SK-N-SH (cell line): Measurements from ENCODE around the gene SPEG. TPM values are rescaled to one million over a fixed set of nuclear protein-coding genes. Genes with fewer than 3 reads are reported as not detected.

Experiments used
- CTCF ChIA-PET: fragments of 300-600, 350-600 bp; formaldehyde crosslinking; extraction: SDS; loops from one replicate; lab custom pipeline; 2021; lab: Yijun Ruan, JAX
- POLR2A ChIA-PET: fragments of 350-600 bp; sonication (Branson Sonifier 250); formaldehyde crosslinking; extraction: SDS; loops from one replicate; lab custom pipeline; 2020; ENCODE audit warnings: antibody characterized with exemption, inconsistent platforms; lab: Yijun Ruan, JAX
- DNase-seq: peaks from one replicate; pipeline ENCODE4 v3.0.0; 2012
- H2AFZ ChIP-seq: fragments of 200-600 bp; sonication (generic); 2 replicates; pipeline ENCODE4 v1.8.1; 2016; ENCODE audit warnings: antibody characterized with exemption, mild to moderate bottlenecking, low read depth
- H3F3A ChIP-seq: fragments of 200-600 bp; sonication (generic); replicated peaks from 2 replicates; pipeline ENCODE3; 2016; ENCODE audit warnings: antibody characterized with exemption, mild to moderate bottlenecking; ENCODE audit not compliant: insufficient read depth
- H3K27ac ChIP-seq, 2 experiments: fragments of 200-500 bp in 1 of 2; fragments of 200-600 bp in 1 of 2; sonication (Bioruptor generic) in 1 of 2; sonication (generic), shearing (Covaris generic) in 1 of 2; 2 replicates each; pipeline versions ENCODE4 v1.5.1 to v1.6.1; 2014 to 2016; ENCODE audit warnings: low read depth in 2 of 2, inconsistent platforms in 1 of 2, low read length in 1 of 2, mild to moderate bottlenecking in 1 of 2, mixed read lengths in 1 of 2
- H3K27me3 ChIP-seq: fragments of 200-600 bp; sonication (generic), shearing (Covaris generic); 2 replicates; pipeline ENCODE4 v1.6.1; 2016; ENCODE audit warnings: mixed run types; ENCODE audit not compliant: insufficient read depth
- H3K36me3 ChIP-seq, 2 experiments: fragments of 200-500 bp in 1 of 2; fragments of 200-600 bp in 1 of 2; sonication (Bioruptor generic) in 1 of 2; sonication (generic) in 1 of 2; replicated peaks in 1 of 2; 2 replicates each; pipeline versions ENCODE3 to v1.5.1; 2014 to 2016; ENCODE audit warnings: low read length in 1 of 2, mild to moderate bottlenecking in 1 of 2; ENCODE audit not compliant: insufficient read depth in 2 of 2, control insufficient read depth in 1 of 2
- H3K4me1 ChIP-seq, 2 experiments: fragments of 200-500 bp in 1 of 2; fragments of 200-600 bp in 1 of 2; sonication (Bioruptor generic) in 1 of 2; sonication (generic), shearing (Covaris generic) in 1 of 2; 2 replicates each; pipeline versions ENCODE4 v1.5.1 to v1.6.1; 2014 to 2016; ENCODE audit warnings: low read depth in 1 of 2, low read length in 1 of 2, mixed run types in 1 of 2; ENCODE audit not compliant: insufficient read depth in 2 of 2, control insufficient read depth in 1 of 2
- H3K4me2 ChIP-seq: fragments of 200-600 bp; sonication (generic), shearing (Covaris generic); 2 replicates; pipeline ENCODE4 v1.6.1; 2017; ENCODE audit warnings: mixed run types
- H3K4me3 ChIP-seq, 2 experiments: fragments of 200-500 bp in 1 of 2; fragments of 200-600 bp in 1 of 2; sonication (Bioruptor generic) in 1 of 2; sonication (generic), shearing (Covaris generic) in 1 of 2; 2 replicates each; pipeline versions ENCODE4 v1.5.1 to v1.8.1; 2014 to 2016; ENCODE audit warnings: low read depth in 2 of 2, inconsistent platforms in 1 of 2, low read length in 1 of 2, mild to moderate bottlenecking in 1 of 2, mixed read lengths in 1 of 2, moderate library complexity in 1 of 2
- H3K79me2 ChIP-seq: fragments of 200-600 bp; sonication (generic); 2 replicates; pipeline ENCODE4 v1.8.1; 2017; ENCODE audit warnings: mild to moderate bottlenecking; ENCODE audit not compliant: insufficient read depth
- H3K9ac ChIP-seq: fragments of 200-600 bp; sonication (generic); 2 replicates; pipeline ENCODE4 v1.6.1; 2017; ENCODE audit warnings: mixed run types
- H3K9me2 ChIP-seq: fragments of 200-600 bp; sonication (generic); 2 replicates; pipeline ENCODE4 v1.6.1; 2017; ENCODE audit warnings: mixed run types
- H3K9me3 ChIP-seq: fragments of 200-600 bp; sonication (generic); 2 replicates; pipeline ENCODE4 v1.6.1; 2017; ENCODE audit warnings: mixed run types, mild to moderate bottlenecking, moderate library complexity
- H4K20me1 ChIP-seq: fragments of 200-600 bp; sonication (generic); 2 replicates; pipeline ENCODE4 v1.6.1; 2017; ENCODE audit warnings: mild to moderate bottlenecking, mixed run types; ENCODE audit not compliant: insufficient read depth
- EZH2phosphoT487 ChIP-seq: fragments of 200-600 bp; sonication (generic); IDR thresholded peaks from 2 replicates; pipeline ENCODE4 v1.6.1; 2017; ENCODE audit warnings: low read depth, mixed run types, mild to moderate bottlenecking, antibody characterized with exemption, moderate library complexity, borderline replicate concordance
- FOXJ3 ChIP-seq: sonication (generic); formaldehyde crosslinking; IDR thresholded peaks from 2 replicates; pipeline ENCODE4 v1.5.1; 2020; ENCODE audit warnings: mild to moderate bottlenecking, missing genetic modification reagents
- GATA2 ChIP-seq: sonication (generic); formaldehyde crosslinking; IDR thresholded peaks from 2 replicates; pipeline ENCODE4 v1.5.0; 2020; ENCODE audit warnings: mild to moderate bottlenecking, missing genetic modification reagents
- MEF2A ChIP-seq: IDR thresholded peaks from 2 replicates; pipeline ENCODE4 v1.4.0; 2012; ENCODE audit warnings: low read depth, borderline replicate concordance
- REST ChIP-seq: IDR thresholded peaks from 2 replicates; pipeline ENCODE4 v1.6.1; 2012; ENCODE audit warnings: mild to moderate bottlenecking, low read depth, low read length, moderate library complexity
- RFX5 ChIP-seq: IDR thresholded peaks from 2 replicates; pipeline ENCODE4 v1.6.1; 2012; ENCODE audit warnings: mild to moderate bottlenecking, improper control_type of control experiment, low read length
- RXRA ChIP-seq: IDR thresholded peaks from 2 replicates; pipeline ENCODE4 v1.4.0; 2012; ENCODE audit warnings: low read depth, mild to moderate bottlenecking, borderline replicate concordance
- TCF12 ChIP-seq: IDR thresholded peaks from 2 replicates; pipeline ENCODE4 v1.4.0; 2012
- TEAD4 ChIP-seq: IDR thresholded peaks from 2 replicates; pipeline ENCODE4 v1.4.0; 2012; ENCODE audit warnings: mild to moderate bottlenecking, borderline replicate concordance; ENCODE audit not compliant: insufficient read depth
- ZBTB33 ChIP-seq: IDR thresholded peaks from 2 replicates; pipeline ENCODE4 v1.4.0; 2012; ENCODE audit warnings: low read depth, borderline replicate concordance
- WGBS: methylation state at CpG from one replicate; pipeline ENCODE4 v1.1.6; 2017; ENCODE audit warnings: low lambda C conversion rate; 5-methylcytosine and 5-hydroxymethylcytosine counted together
- polyA plus RNA-seq, 3 experiments: library from polyadenylated mRNA; depleted of rRNA; stranded (reverse); fragments of >200 nt; gene quantifications; 2 replicates each; pipeline ENCODE4 v1.2.3, GENCODE V29; 2012

SPEG gene
- polyA plus RNA-seq, 1 of the 3 experiments (the other 2 are of a cell fraction): 107 TPM

- no peak for TF ChIP-seq REST
- no peak for TF ChIP-seq RFX5
- TF ChIP-seq MEF2A: no peak
- no peak for TF ChIP-seq TEAD4
- no peak for TF ChIP-seq EZH2phosphoT487
- TF ChIP-seq RXRA: no peak
- TF ChIP-seq FOXJ3 (CRISPR knock-in tag): no peak
Measured at GRCh38 chr2:219408631-219409030, 26.0 kb upstream of the SPEG start (continued).

GRCh38 chr2:219409619-219410018 is 25.0 kb upstream of the SPEG start:
- no peak overlapping the region for H3K4me3 ChIP-seq
- H3K4me2 ChIP-seq: no peak overlapping the region
- ChIA-PET POLR2A (no interaction called here), CTCF (interaction anchor here (1.5 to 4.7 kb wide), 5 partner anchors 19 to 131 kb away, joined by 3 to 21 read pairs (median 16); no protein-coding TSS in a partner anchor)
- H2AFZ ChIP-seq: no peak overlapping the region
- no peaks in the 10 kb centered on the region for H3K79me2 ChIP-seq
- peaks cover 3 to 21% of the 10 kb centered on the region in 2 experiments; a peak in 3 of 4 replicates for H3K4me1 ChIP-seq
- WGBS: 94% methylated on average over 5 of the region's 5 CpGs
- H3K9me2 ChIP-seq: no peaks in the 10 kb centered on the region
- H3K36me3 ChIP-seq: no peaks in the 10 kb centered on the region
- no peak overlapping the region for H3K27ac ChIP-seq
- no peaks in the 10 kb centered on the region for H4K20me1 ChIP-seq
- H3K9ac ChIP-seq: no peak overlapping the region
- H3K27me3 ChIP-seq: no peaks in the 10 kb centered on the region
- TF ChIP-seq ZBTB33 (no peak), EZH2phosphoT487 (no peak), GATA2 (CRISPR knock-in tag) (no peak), RFX5 (no peak), TCF12 (no peak)
- H3F3A ChIP-seq: peaks cover 9% of the 10 kb centered on the region
- no peak for DNase-seq
- 0 out of 2 replicates have a peak, but pooled peaks cover 6% of the 10 kb centered on the region for H3K9me3 ChIP-seq
